Erythroblast (primary cell): Measurements from ENCODE around the gene FBXL17.

Experiments used
- GATA1 ChIP-seq: IDR thresholded peaks from 2 replicates; pipeline ENCODE4 v1.6.1; 2011; ENCODE audit warnings: low read depth, mild to moderate bottlenecking, control low read depth, low read length, moderate library complexity
- POLR2A ChIP-seq: IDR thresholded peaks from 2 replicates; pipeline ENCODE4 v1.6.1; 2011; ENCODE audit warnings: mild to moderate bottlenecking, low read length

DNA sequence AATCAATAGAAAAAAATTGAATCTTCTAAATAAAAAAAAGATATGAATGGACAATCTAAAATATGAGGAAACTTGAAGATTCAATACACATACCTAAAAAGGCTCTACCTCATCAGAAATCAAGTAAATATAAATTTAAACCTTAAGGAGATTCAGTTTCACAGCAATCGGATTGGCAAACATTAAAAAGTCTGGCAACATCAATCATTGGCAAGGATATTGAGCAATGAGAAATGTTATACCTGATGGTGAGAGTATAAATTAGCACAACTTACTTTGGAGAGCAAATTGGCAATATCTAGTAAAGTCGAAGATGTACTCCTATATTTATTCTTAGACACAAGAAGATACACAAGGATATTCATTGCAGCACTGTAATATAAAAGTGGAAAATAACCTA lies 436.8 kb downstream of the FBXL17 start:
- TF ChIP-seq POLR2A (no peak), GATA1 (no peak)
